Transverse colon (tissue), 3 donors: Measurements from ENCODE around the gene PLD5.

Experiments used
- CTCF ChIP-seq, 5 experiments: fragments of 200-600 bp in 3 of 5; fragments of 450-650 bp in 2 of 5; sonication (generic) in 3 of 5; IDR thresholded peaks; 1 replicate in 2 of 5; 2 replicates in 3 of 5; pipeline ENCODE4 v1.5.1; 2016 to 2017; ENCODE audit warnings: antibody characterized with exemption in 5 of 5, inconsistent platforms in 3 of 5, mild to moderate bottlenecking in 2 of 5, moderate library complexity in 1 of 5
- POLR2A ChIP-seq: fragments of 450-650 bp; IDR thresholded peaks from one replicate; pipeline ENCODE4 v1.6.1; 2016; ENCODE audit warnings: antibody characterized with exemption, mild to moderate bottlenecking, moderate library complexity

- TF ChIP-seq CTCF (IDR thresholded peaks at IDR 0.05) (no peak), POLR2A (no peak)
These were observed 339.5 kb downstream of the PLD5 start for GRCh38 chr1:242184955-242185354.
